Measurements from ENCODE around the gene COL16A1. TPM values are rescaled to one million over a fixed set of nuclear protein-coding genes. Genes with fewer than 3 reads are reported as not detected.

The COL16A1 gene
- total and polyA plus RNA-seq, 4 donors = 0.43 to 3.8 (median 2.3) TPM

DNA sequence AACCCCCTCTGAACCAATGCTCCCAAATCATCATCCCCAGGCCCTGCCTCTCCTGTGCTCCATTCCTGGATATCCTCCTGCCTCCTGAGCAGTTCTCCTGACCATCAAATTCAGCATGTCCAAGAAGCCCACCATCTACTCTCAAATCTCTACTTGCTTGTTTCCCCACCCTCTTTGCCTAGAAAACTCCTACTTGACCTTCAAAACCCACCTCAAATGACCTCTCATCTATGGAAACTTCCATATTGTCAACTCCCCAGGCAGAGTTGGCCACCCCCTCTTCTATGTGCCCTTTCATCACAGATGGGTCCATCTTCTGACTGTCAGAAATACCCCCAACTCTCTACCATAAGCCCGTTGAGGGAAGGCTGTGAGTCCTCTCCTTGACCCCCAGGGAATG, 43.5 kb upstream of the COL16A1 start (continued):
- TF ChIP-seq, protein P1, sequence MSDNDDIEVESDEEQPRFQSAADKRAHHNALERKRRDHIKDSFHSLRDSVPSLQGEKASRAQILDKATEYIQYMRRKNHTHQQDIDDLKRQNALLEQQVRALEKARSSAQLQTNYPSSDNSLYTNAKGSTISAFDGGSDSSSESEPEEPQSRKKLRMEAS (IDR thresholded peaks at IDR 0.05) = no peak

- H3K4me3 ChIP-seq (ENCODE audit: low read depth in 1 of 3, low read length in 3 of 3) = no peak overlapping the region
- no peak for TF ChIP-seq HNF4A (conservative IDR thresholded peaks at IDR 0.05)
- TF ChIP-seq GABPA (IDR thresholded peaks at IDR 0.05 in 1 of 2, conservative IDR thresholded peaks at IDR 0.05 in 1 of 2) = no peak
- no peak for TF ChIP-seq TAF1 (conservative IDR thresholded peaks at IDR 0.05)
- no peaks in the 10 kb centered on the region for H3K9me3 ChIP-seq (ENCODE audit: control insufficient read depth in 4 of 4, low read length in 3 of 4)
- no peaks in the 10 kb centered on the region for H3K36me3 ChIP-seq (ENCODE audit: control insufficient read depth in 4 of 4, insufficient read depth in 3 of 4, low read depth in 1 of 4, low read length in 3 of 4)
- H3K4me1 ChIP-seq (ENCODE audit: control insufficient read depth in 4 of 4, insufficient read depth in 4 of 4, low read length in 3 of 4) = peaks cover 0 to 7% (median 3%) of the 10 kb centered on the region in 4 donors
- H3K27me3 ChIP-seq (ENCODE audit: control insufficient read depth in 4 of 4, insufficient read depth in 4 of 4, low read length in 3 of 4) = no peaks in the 10 kb centered on the region
- no peak overlapping the region for H3K27ac ChIP-seq (ENCODE audit: low read depth in 1 of 2, low read length in 2 of 2)
- DNase-seq (ENCODE audit: low spot score) = no peak
- H3K9ac ChIP-seq (ENCODE audit: low read depth in 1 of 2, low read length in 2 of 2) = no peak overlapping the region
- 81% methylated on average over 7 of the region's 7 CpGs for WGBS
These were observed 42.9 kb upstream of the COL16A1 start for GRCh38 chr1:31746687-31747086.

DNA sequence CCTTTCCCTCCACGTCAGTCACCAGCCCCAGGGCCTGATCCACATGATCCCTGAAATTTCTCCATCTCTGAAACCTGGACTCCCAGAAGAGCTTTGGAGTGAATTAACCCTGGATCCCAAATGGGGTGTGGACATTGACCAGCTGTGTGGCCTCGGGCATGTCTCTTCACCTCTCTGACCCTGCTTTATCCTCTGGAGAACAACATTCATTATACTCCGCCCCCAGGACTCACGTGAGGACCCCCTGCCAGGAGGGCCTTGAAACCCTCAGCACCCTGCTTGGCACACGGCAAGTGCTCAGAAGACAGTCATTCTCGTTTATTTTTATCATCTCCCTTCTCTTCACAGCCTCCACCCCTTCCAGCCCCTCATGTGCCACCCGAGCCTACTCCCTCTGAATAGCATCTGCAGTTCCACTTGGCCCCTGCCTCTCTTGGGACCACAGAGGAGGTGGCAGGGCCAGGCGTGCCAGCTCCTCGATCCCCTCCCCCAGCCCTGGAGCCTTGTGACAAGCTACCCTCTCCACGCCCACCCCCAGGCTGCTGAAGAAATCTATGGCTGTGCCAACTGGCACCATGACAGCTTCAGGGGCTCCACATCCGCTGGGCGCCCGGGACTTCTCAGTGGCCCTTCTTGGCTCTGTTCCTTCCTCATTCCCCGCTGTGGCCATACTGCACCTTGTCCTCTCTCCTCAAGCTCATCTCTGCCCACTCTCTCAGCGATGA, 42.3 kb upstream of the COL16A1 start:
- no peak for TF ChIP-seq NR2F2 (IDR thresholded peaks at IDR 0.05)
- TF ChIP-seq, protein P1 (IDR thresholded peaks at IDR 0.05) = no peak
- no peak for TF ChIP-seq RAD21 (IDR thresholded peaks at IDR 0.05)
- TF ChIP-seq TAF1 (conservative IDR thresholded peaks at IDR 0.05) = no peak
- no peak for TF ChIP-seq ZBTB33 (IDR thresholded peaks at IDR 0.05)
- TF ChIP-seq RXRA (IDR thresholded peaks at IDR 0.05) = no peak
- H3K4me1 ChIP-seq (ENCODE audit: control insufficient read depth in 4 of 4, insufficient read depth in 4 of 4, low read length in 3 of 4) = peaks cover 0 to 7% (median 3%) of the 10 kb centered on the region in 4 donors
- H3K9me3 ChIP-seq (ENCODE audit: control insufficient read depth in 4 of 4, low read length in 3 of 4) = no peaks in the 10 kb centered on the region
- no peak overlapping the region for H3K4me3 ChIP-seq (ENCODE audit: low read depth in 1 of 3, low read length in 3 of 3)
- WGBS = 76% methylated on average over 15 of the region's 15 CpGs
- H3K36me3 ChIP-seq (ENCODE audit: control insufficient read depth in 4 of 4, insufficient read depth in 3 of 4, low read depth in 1 of 4, low read length in 3 of 4) = no peaks in the 10 kb centered on the region
- H3K9ac ChIP-seq (ENCODE audit: low read depth in 1 of 2, low read length in 2 of 2) = no peak overlapping the region
- H3K27ac ChIP-seq (ENCODE audit: low read depth in 1 of 2, low read length in 2 of 2) = no peak overlapping the region
- no peaks in the 10 kb centered on the region for H3K27me3 ChIP-seq (ENCODE audit: control insufficient read depth in 4 of 4, insufficient read depth in 4 of 4, low read length in 3 of 4)
- DNase-seq (ENCODE audit: low spot score) = no peak

GRCh38 chr1:31745096-31745945, 41.5 kb upstream of the COL16A1 start:
- no peak overlapping the region for H3K9ac ChIP-seq (ENCODE audit: low read depth in 1 of 2, low read length in 2 of 2)
- no peak overlapping the region for H3K27ac ChIP-seq (ENCODE audit: low read depth in 1 of 2, low read length in 2 of 2)
- no peak overlapping the region for H3K4me3 ChIP-seq (ENCODE audit: low read depth in 1 of 3, low read length in 3 of 3)
- no peaks in the 10 kb centered on the region for H3K9me3 ChIP-seq (ENCODE audit: control insufficient read depth in 4 of 4, low read length in 3 of 4)
- peaks cover 0 to 7% (median 3%) of the 10 kb centered on the region in 4 donors for H3K4me1 ChIP-seq (ENCODE audit: control insufficient read depth in 4 of 4, insufficient read depth in 4 of 4, low read length in 3 of 4)
- no peaks in the 10 kb centered on the region for H3K27me3 ChIP-seq (ENCODE audit: control insufficient read depth in 4 of 4, insufficient read depth in 4 of 4, low read length in 3 of 4)
- H3K36me3 ChIP-seq (ENCODE audit: control insufficient read depth in 4 of 4, insufficient read depth in 3 of 4, low read depth in 1 of 4, low read length in 3 of 4) = no peaks in the 10 kb centered on the region
- peak; percentile 66 for DNase-seq (ENCODE audit: low spot score)
- TF ChIP-seq SP1 (IDR thresholded peaks at IDR 0.05) (peak; percentile 41), ZBTB33 (IDR thresholded peaks at IDR 0.05) (no peak), RXRA (IDR thresholded peaks at IDR 0.05) (peak in 1 of 2 donors; percentile 79), HNF4A (conservative IDR thresholded peaks at IDR 0.05) (peak; percentile 91 to 96), JUND (IDR thresholded peaks at IDR 0.05) (no peak), HNF4G (IDR thresholded peaks at IDR 0.05) (peak; percentile 82), RAD21 (IDR thresholded peaks at IDR 0.05) (peak; percentile 71 to 78)
- TF ChIP-seq, protein P2, sequence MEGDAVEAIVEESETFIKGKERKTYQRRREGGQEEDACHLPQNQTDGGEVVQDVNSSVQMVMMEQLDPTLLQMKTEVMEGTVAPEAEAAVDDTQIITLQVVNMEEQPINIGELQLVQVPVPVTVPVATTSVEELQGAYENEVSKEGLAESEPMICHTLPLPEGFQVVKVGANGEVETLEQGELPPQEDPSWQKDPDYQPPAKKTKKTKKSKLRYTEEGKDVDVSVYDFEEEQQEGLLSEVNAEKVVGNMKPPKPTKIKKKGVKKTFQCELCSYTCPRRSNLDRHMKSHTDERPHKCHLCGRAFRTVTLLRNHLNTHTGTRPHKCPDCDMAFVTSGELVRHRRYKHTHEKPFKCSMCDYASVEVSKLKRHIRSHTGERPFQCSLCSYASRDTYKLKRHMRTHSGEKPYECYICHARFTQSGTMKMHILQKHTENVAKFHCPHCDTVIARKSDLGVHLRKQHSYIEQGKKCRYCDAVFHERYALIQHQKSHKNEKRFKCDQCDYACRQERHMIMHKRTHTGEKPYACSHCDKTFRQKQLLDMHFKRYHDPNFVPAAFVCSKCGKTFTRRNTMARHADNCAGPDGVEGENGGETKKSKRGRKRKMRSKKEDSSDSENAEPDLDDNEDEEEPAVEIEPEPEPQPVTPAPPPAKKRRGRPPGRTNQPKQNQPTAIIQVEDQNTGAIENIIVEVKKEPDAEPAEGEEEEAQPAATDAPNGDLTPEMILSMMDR (IDR thresholded peaks at IDR 0.05; ENCODE audit: low read depth, low read length, missing input control) = peak; percentile 65
- 48% methylated on average over 4 of the region's 4 CpGs for WGBS

Data from liver (tissue), 9 donors.